ENCODE measurements around the gene ACSL4. TPM values are rescaled to one million over a fixed set of nuclear protein-coding genes. Genes with fewer than 3 reads are reported as not detected.

Gene ACSL4
- total and polyA plus RNA-seq, 4 donors = 34.1 to 97.7 (median 62.2) TPM

- WGBS, 2 donors = 6 to 29% methylated on average over 3 of the region's 3 CpGs
- H3K27me3 ChIP-seq (ENCODE audit: control insufficient read depth in 3 of 3, insufficient read depth in 3 of 3, low read length in 2 of 3) = peaks cover 4 to 23% (median 8%) of the 10 kb centered on the region in 3 donors
- DNase-seq (peak in 2 of 3 donors; percentile 25 to 53), ATAC-seq (ENCODE audit: insufficient read depth, low FRiP score) (peak; percentile 34)
- no peak overlapping the region for H3K4me3 ChIP-seq
- peaks cover 0 to 8% (median 0%) of the 10 kb centered on the region in 5 donors for H3K4me1 ChIP-seq (ENCODE audit: control insufficient read depth in 5 of 5, insufficient read depth in 5 of 5, low read length in 5 of 5)
- H3K9ac ChIP-seq (ENCODE audit: insufficient read depth in 1 of 2, low read length in 2 of 2) = no peak overlapping the region
- no peaks in the 10 kb centered on the region for H3K9me3 ChIP-seq (ENCODE audit: control insufficient read depth in 4 of 4, insufficient read depth in 3 of 4, low read length in 3 of 4)
- H3K36me3 ChIP-seq (ENCODE audit: control insufficient read depth in 4 of 4, insufficient read depth in 4 of 4, low read length in 4 of 4) = no peaks in the 10 kb centered on the region
- H3K27ac ChIP-seq (ENCODE audit: low read depth in 1 of 2, low read length in 1 of 2) = peak overlapping the region in 1 of 2 donors; percentile 9
- TF ChIP-seq CTCF (IDR thresholded peaks at IDR 0.05; ENCODE audit: control extremely low read depth, extremely low read depth) = no peak
Observed at GRCh38 chrX:109709129-109709631, 23.9 kb downstream of the ACSL4 start.

GRCh38 chrX:109707720-109708119 lies 25.3 kb downstream of the ACSL4 start:
- no peak for DNase-seq
- no peak overlapping the region for H3K27ac ChIP-seq (ENCODE audit: low read depth in 1 of 2, low read length in 1 of 2)
- H3K9ac ChIP-seq (ENCODE audit: insufficient read depth in 1 of 2, low read length in 2 of 2) = no peak overlapping the region
- H3K4me1 ChIP-seq (ENCODE audit: control insufficient read depth in 5 of 5, insufficient read depth in 5 of 5, low read length in 5 of 5) = peaks cover 0 to 6% (median 0%) of the 10 kb centered on the region in 5 donors
- no peaks in the 10 kb centered on the region for H3K36me3 ChIP-seq (ENCODE audit: control insufficient read depth in 4 of 4, insufficient read depth in 4 of 4, low read length in 4 of 4)
- H3K9me3 ChIP-seq (ENCODE audit: control insufficient read depth in 4 of 4, insufficient read depth in 3 of 4, low read length in 3 of 4) = no peaks in the 10 kb centered on the region
- TF ChIP-seq CTCF (IDR thresholded peaks at IDR 0.05; ENCODE audit: control extremely low read depth, extremely low read depth) = no peak
- H3K27me3 ChIP-seq (ENCODE audit: control insufficient read depth in 3 of 3, insufficient read depth in 3 of 3, low read length in 2 of 3) = peaks cover 0 to 13% (median 8%) of the 10 kb centered on the region in 3 donors
- ATAC-seq (ENCODE audit: insufficient read depth, low FRiP score) = no peak
- H3K4me3 ChIP-seq = no peak overlapping the region
- 60 to 71% methylated on average over 4 of the region's 4 CpGs for WGBS, 2 donors

GRCh38 chrX:109707319-109707718 lies 25.7 kb downstream of the ACSL4 start:
- Histone ChIP-seq H3K4me3 (no peak overlapping the region), H3K36me3 (ENCODE audit: control insufficient read depth in 4 of 4, insufficient read depth in 4 of 4, low read length in 4 of 4) (no peaks in the 10 kb centered on the region), H3K27ac (ENCODE audit: low read depth in 1 of 2, low read length in 1 of 2) (peak overlapping the region in 1 of 2 donors; percentile 63), H3K4me1 (ENCODE audit: control insufficient read depth in 5 of 5, insufficient read depth in 5 of 5, low read length in 5 of 5) (peaks cover 0 to 6% (median 0%) of the 10 kb centered on the region in 5 donors), H3K9ac (ENCODE audit: insufficient read depth in 1 of 2, low read length in 2 of 2) (no peak overlapping the region), H3K27me3 (ENCODE audit: control insufficient read depth in 3 of 3, insufficient read depth in 3 of 3, low read length in 2 of 3) (peaks cover 0 to 13% (median 8%) of the 10 kb centered on the region in 3 donors), H3K9me3 (ENCODE audit: control insufficient read depth in 4 of 4, insufficient read depth in 3 of 4, low read length in 3 of 4) (no peaks in the 10 kb centered on the region)
- TF ChIP-seq CTCF (IDR thresholded peaks at IDR 0.05; ENCODE audit: control extremely low read depth, extremely low read depth) = no peak
- DNase-seq (no peak), ATAC-seq (ENCODE audit: insufficient read depth, low FRiP score) (no peak)
- WGBS, 2 donors = 28 to 58% methylated on average over 5 of the region's 5 CpGs

- no peak for ATAC-seq (ENCODE audit: insufficient read depth, low FRiP score)
- no peak for TF ChIP-seq CTCF (IDR thresholded peaks at IDR 0.05; ENCODE audit: control extremely low read depth, extremely low read depth)
- Histone ChIP-seq H3K36me3 (ENCODE audit: control insufficient read depth in 4 of 4, insufficient read depth in 4 of 4, low read length in 4 of 4) (peaks cover 0 to 1% (median 0%) of the 10 kb centered on the region in 4 donors), H3K4me3 (no peak overlapping the region), H3K27me3 (ENCODE audit: control insufficient read depth in 3 of 3, insufficient read depth in 3 of 3, low read length in 2 of 3) (peaks cover 0 to 10% (median 8%) of the 10 kb centered on the region in 3 donors), H3K27ac (ENCODE audit: low read depth in 1 of 2, low read length in 1 of 2) (no peak overlapping the region), H3K9me3 (ENCODE audit: control insufficient read depth in 4 of 4, insufficient read depth in 3 of 4, low read length in 3 of 4) (no peaks in the 10 kb centered on the region), H3K4me1 (ENCODE audit: control insufficient read depth in 5 of 5, insufficient read depth in 5 of 5, low read length in 5 of 5) (peaks cover 0 to 2% (median 0%) of the 10 kb centered on the region in 5 donors), H3K9ac (ENCODE audit: insufficient read depth in 1 of 2, low read length in 2 of 2) (no peak overlapping the region)
- no peak for DNase-seq
Observed at GRCh38 chrX:109704563-109704962, 28.5 kb downstream of the ACSL4 start.

Measured in lung (tissue), 12 donors.